GM12892 (cell line): ENCODE measurements around the gene ARL15.

Experiments
- POLR2A ChIP-seq: IDR thresholded peaks from 2 replicates; pipeline ENCODE4 v1.6.1; 2011; ENCODE audit warnings: low read depth, low read length, control low read depth
- POLR2AphosphoS5 ChIP-seq: IDR thresholded peaks from 2 replicates; pipeline ENCODE4 v1.6.1; 2011; ENCODE audit warnings: low read depth, low read length, control low read depth

- TF ChIP-seq POLR2A: no peak
- no peak for TF ChIP-seq POLR2AphosphoS5
These were observed 79.3 kb downstream of the ARL15 start for GRCh38 chr5:54230936-54231685.
